Liver (tissue), 9 donors: ENCODE measurements around the gene PTCD1. TPM values are rescaled to one million over a fixed set of nuclear protein-coding genes. Genes with fewer than 3 reads are reported as not detected.

Experiments used
- DNase-seq: peaks from one replicate; pipeline ENCODE4 v3.0.0-alpha.2; 2017; ENCODE audit warnings: low spot score
- H3K27ac ChIP-seq, 2 donors: one replicate each; pipeline ENCODE4 v1.7.0; 2013; ENCODE audit warnings: inconsistent platforms in 2 of 2, low read length in 2 of 2, control low read depth in 1 of 2, low read depth in 1 of 2, mild to moderate bottlenecking in 1 of 2
- H3K27me3 ChIP-seq, 4 donors: one replicate each; pipeline versions ENCODE4 v1.6.1 to v1.7.0; 2013; ENCODE audit warnings: low read length in 3 of 4, inconsistent platforms in 1 of 4, mild to moderate bottlenecking in 1 of 4, moderate library complexity in 1 of 4; ENCODE audit not compliant: control insufficient read depth in 4 of 4, insufficient read depth in 4 of 4
- H3K36me3 ChIP-seq, 4 donors: one replicate each; pipeline versions ENCODE4 v1.6.1 to v1.7.0; 2013; ENCODE audit warnings: low read length in 3 of 4, mild to moderate bottlenecking in 3 of 4, low read depth in 1 of 4, moderate library complexity in 1 of 4; ENCODE audit not compliant: control insufficient read depth in 4 of 4, insufficient read depth in 3 of 4
- H3K4me1 ChIP-seq, 4 donors: one replicate each; pipeline versions ENCODE4 v1.6.1 to v1.7.0; 2013; ENCODE audit warnings: low read length in 3 of 4, mild to moderate bottlenecking in 3 of 4, moderate library complexity in 1 of 4; ENCODE audit not compliant: control insufficient read depth in 4 of 4, insufficient read depth in 4 of 4
- H3K4me3 ChIP-seq, 3 donors: one replicate each; pipeline versions ENCODE4 v1.6.1 to v1.7.0; 2013; ENCODE audit warnings: low read length in 3 of 3, control low read depth in 1 of 3, low read depth in 1 of 3, mild to moderate bottlenecking in 1 of 3
- H3K9ac ChIP-seq, 2 donors: one replicate each; pipeline ENCODE4 v1.7.0; 2013; ENCODE audit warnings: low read length in 2 of 2, mild to moderate bottlenecking in 2 of 2, moderate library complexity in 2 of 2, control low read depth in 1 of 2, low read depth in 1 of 2
- H3K9me3 ChIP-seq, 4 donors: one replicate each; pipeline versions ENCODE4 v1.6.1 to v1.7.0; 2013; ENCODE audit warnings: low read length in 3 of 4; ENCODE audit not compliant: control insufficient read depth in 4 of 4
- ATF3 ChIP-seq: IDR thresholded peaks from 2 replicates; pipeline ENCODE4 v1.6.1; 2016; ENCODE audit warnings: antibody characterized with exemption
- CTCF ChIP-seq: fragments of 150-350 bp; IDR thresholded peaks from 2 replicates; pipeline ENCODE4 v1.5.1; 2017; ENCODE audit warnings: improper control_type of control experiment, low read depth, low read length; ENCODE audit not compliant: missing input control
- EGR1 ChIP-seq, 2 donors: IDR thresholded peaks; 2 replicates each; pipeline ENCODE4 v1.6.1; 2016 to 2018; ENCODE audit warnings: antibody characterized with exemption in 2 of 2, low read depth in 2 of 2
- FOXA1 ChIP-seq: IDR thresholded peaks from 2 replicates; pipeline ENCODE4 v1.6.1; 2016; ENCODE audit warnings: antibody characterized with exemption
- FOXA2 ChIP-seq: IDR thresholded peaks from 2 replicates; pipeline ENCODE4 v1.6.1; 2016; ENCODE audit warnings: antibody characterized with exemption
- GABPA ChIP-seq, 2 donors: IDR thresholded peaks in 1 of 2; conservative IDR thresholded peaks in 1 of 2; 2 replicates each; pipeline ENCODE4 v1.6.1; 2016; ENCODE audit warnings: antibody characterized with exemption in 2 of 2, mild to moderate bottlenecking in 1 of 2, moderate library complexity in 1 of 2
- HNF4A ChIP-seq, 2 donors: conservative IDR thresholded peaks; 2 replicates each; pipeline ENCODE4 v1.6.1; 2016; ENCODE audit warnings: antibody characterized with exemption in 2 of 2, mild to moderate bottlenecking in 2 of 2
- HNF4G ChIP-seq: IDR thresholded peaks from 2 replicates; pipeline ENCODE4 v1.6.1; 2016; ENCODE audit warnings: antibody characterized with exemption
- JUND ChIP-seq, 2 donors: IDR thresholded peaks; 2 replicates each; pipeline ENCODE4 v1.6.1; 2016; ENCODE audit warnings: antibody characterized with exemption in 2 of 2
- MAX ChIP-seq: IDR thresholded peaks from 2 replicates; pipeline ENCODE4 v1.6.1; 2016; ENCODE audit warnings: antibody characterized with exemption
- NR2F2 ChIP-seq: IDR thresholded peaks from 2 replicates; pipeline ENCODE4 v1.6.1; 2016; ENCODE audit warnings: antibody characterized with exemption
- RAD21 ChIP-seq, 2 donors: IDR thresholded peaks; 2 replicates each; pipeline ENCODE4 v1.6.1; 2016; ENCODE audit warnings: antibody characterized with exemption in 2 of 2, mild to moderate bottlenecking in 2 of 2
- REST ChIP-seq: IDR thresholded peaks from 2 replicates; pipeline ENCODE4 v1.6.1; 2016; ENCODE audit warnings: antibody characterized with exemption, mild to moderate bottlenecking
- RXRA ChIP-seq, 2 donors: IDR thresholded peaks; 2 replicates each; pipeline ENCODE4 v1.6.1; 2017 to 2018; ENCODE audit warnings: antibody characterized with exemption in 2 of 2, mild to moderate bottlenecking in 1 of 2
- SP1 ChIP-seq: IDR thresholded peaks from 2 replicates; pipeline ENCODE4 v1.6.1; 2018; ENCODE audit warnings: antibody characterized with exemption, mild to moderate bottlenecking
- TAF1 ChIP-seq: conservative IDR thresholded peaks from 2 replicates; pipeline ENCODE4 v1.6.1; 2016; ENCODE audit warnings: antibody characterized with exemption, mild to moderate bottlenecking
- YY1 ChIP-seq: IDR thresholded peaks from 2 replicates; pipeline ENCODE4 v1.6.1; 2016; ENCODE audit warnings: antibody characterized with exemption, mild to moderate bottlenecking
- ZBTB33 ChIP-seq: IDR thresholded peaks from 2 replicates; pipeline ENCODE4 v1.6.1; 2016; ENCODE audit warnings: antibody characterized with exemption
- WGBS: extraction: QIAGEN DNeasy Blood & Tissue Kit; methylation state at CpG from one replicate; pipeline ENCODE4 v1.1.7; 2013; 5-methylcytosine and 5-hydroxymethylcytosine counted together
- polyA plus RNA-seq, 2 donors: library from polyadenylated mRNA; stranded (reverse) in 1 of 2; unstranded in 1 of 2; fragments of 200-250 nt in 1 of 2; fragments of >200 nt in 1 of 2; fragmentation: Nextera tagmentation in 1 of 2; extraction: Ambion mirVana in 1 of 2; gene quantifications; one replicate each; pipeline versions ENCODE4 v1.2.1 to v1.2.3, GENCODE V29; 2013 to 2015
- total RNA-seq, 2 donors: library from RNA; depleted of rRNA; stranded (reverse); fragments of >200 nt; gene quantifications; one replicate each; pipeline ENCODE4 v1.2.3, GENCODE V29; 2014
- donor health status: healthy.
- donor health status: healthy.
- donor health status: healthy.
- donor health status: healthy.
- donor health status: healthy.

Gene PTCD1
- total and polyA plus RNA-seq, 4 donors, result 3.1 to 4.3 (median 3.8) TPM

GRCh38 chr7:99384523-99384922, 54.1 kb downstream of the PTCD1 start:
- no peak overlapping the region for H3K27ac ChIP-seq
- peaks cover 13 to 23% (median 17%) of the 10 kb centered on the region in 4 donors for H3K4me1 ChIP-seq
- 93% methylated on average over 4 of the region's 4 CpGs for WGBS
- TF ChIP-seq SP1 (no peak), HNF4A (conservative IDR thresholded peaks at IDR 0.05) (no peak), FOXA2 (no peak), YY1 (no peak), GABPA (IDR thresholded peaks at IDR 0.05 in 1 of 2, conservative IDR thresholded peaks at IDR 0.05 in 1 of 2) (no peak), ATF3 (no peak), ZBTB33 (no peak)
- no peaks in the 10 kb centered on the region for H3K27me3 ChIP-seq
- H3K9ac ChIP-seq, result no peak overlapping the region
- no peaks in the 10 kb centered on the region for H3K9me3 ChIP-seq
- H3K36me3 ChIP-seq, result peaks cover 0 to 21% (median 2%) of the 10 kb centered on the region in 4 donors
- no peak overlapping the region for H3K4me3 ChIP-seq
- no peak for DNase-seq

GRCh38 chr7:99383791-99384370, 54.7 kb downstream of the PTCD1 start:
- Histone ChIP-seq H3K9me3 (no peaks in the 10 kb centered on the region), H3K4me1 (peaks cover 13 to 23% (median 18%) of the 10 kb centered on the region in 4 donors), H3K36me3 (peaks cover 0 to 16% (median 1%) of the 10 kb centered on the region in 4 donors), H3K4me3 (no peak overlapping the region), H3K27me3 (no peaks in the 10 kb centered on the region), H3K27ac (no peak overlapping the region), H3K9ac (no peak overlapping the region)
- TF ChIP-seq RAD21 (IDR thresholded peaks at IDR 0.05) (no peak), GABPA (IDR thresholded peaks at IDR 0.05 in 1 of 2, conservative IDR thresholded peaks at IDR 0.05 in 1 of 2) (no peak), FOXA1 (no peak), TAF1 (no peak), ATF3 (no peak), NR2F2 (no peak), CTCF (no peak), YY1 (no peak), HNF4G (no peak), HNF4A (conservative IDR thresholded peaks at IDR 0.05) (no peak), SP1 (no peak), REST (no peak), ZBTB33 (no peak), RXRA (IDR thresholded peaks at IDR 0.05) (no peak), MAX (no peak), EGR1 (IDR thresholded peaks at IDR 0.05; ENCODE audit: low read depth in 2 of 2) (no peak), JUND (IDR thresholded peaks at IDR 0.05) (no peak), FOXA2 (no peak)
- 95% methylated on average over 13 of the region's 13 CpGs for whole genome bisulfite sequencing
- DNase-seq, result no peak
